ENCODE data around the gene CEP112. TPM values are rescaled to one million over a fixed set of nuclear protein-coding genes. Genes with fewer than 3 reads are reported as not detected.

The CEP112 gene
- polyA plus RNA-seq, 1 donor from 2014 or later = 6.0 TPM

GRCh38 chr17:66008680-66009079, 183.3 kb downstream of the CEP112 start:
- H3F3A ChIP-seq (ENCODE audit: insufficient read depth, low read length, poor library complexity, severe bottlenecking) = no peaks in the 10 kb centered on the region
- H3K27ac ChIP-seq (ENCODE audit: low read length) = no peak overlapping the region
- H4K20me1 ChIP-seq (ENCODE audit: insufficient read depth) = no peaks in the 10 kb centered on the region
- no peak overlapping the region for H3K4me2 ChIP-seq (ENCODE audit: low read length)
- H3K4me3 ChIP-seq (ENCODE audit: low read length) = no peak overlapping the region
- TF ChIP-seq MXI1 (conservative IDR thresholded peaks at IDR 0.05; ENCODE audit: poor library complexity, severe bottlenecking) (no peak), EZH2 (IDR thresholded peaks at IDR 0.05; ENCODE audit: borderline replicate concordance, insufficient read depth, low read length, poor library complexity, severe bottlenecking) (no peak), TAF1 (IDR thresholded peaks at IDR 0.05; ENCODE audit: low read depth) (no peak), RAD21 (conservative IDR thresholded peaks at IDR 0.05) (no peak), CTCF (IDR thresholded peaks at IDR 0.05; ENCODE audit: poor library complexity, severe bottlenecking) (no peak), EP300 (conservative IDR thresholded peaks at IDR 0.05; ENCODE audit: poor library complexity, severe bottlenecking) (no peak), SMC3 (conservative IDR thresholded peaks at IDR 0.05; ENCODE audit: poor library complexity) (no peak), POLR2AphosphoS5 (IDR thresholded peaks at IDR 0.05) (no peak)
- TF ChIP-seq, protein P1, sequence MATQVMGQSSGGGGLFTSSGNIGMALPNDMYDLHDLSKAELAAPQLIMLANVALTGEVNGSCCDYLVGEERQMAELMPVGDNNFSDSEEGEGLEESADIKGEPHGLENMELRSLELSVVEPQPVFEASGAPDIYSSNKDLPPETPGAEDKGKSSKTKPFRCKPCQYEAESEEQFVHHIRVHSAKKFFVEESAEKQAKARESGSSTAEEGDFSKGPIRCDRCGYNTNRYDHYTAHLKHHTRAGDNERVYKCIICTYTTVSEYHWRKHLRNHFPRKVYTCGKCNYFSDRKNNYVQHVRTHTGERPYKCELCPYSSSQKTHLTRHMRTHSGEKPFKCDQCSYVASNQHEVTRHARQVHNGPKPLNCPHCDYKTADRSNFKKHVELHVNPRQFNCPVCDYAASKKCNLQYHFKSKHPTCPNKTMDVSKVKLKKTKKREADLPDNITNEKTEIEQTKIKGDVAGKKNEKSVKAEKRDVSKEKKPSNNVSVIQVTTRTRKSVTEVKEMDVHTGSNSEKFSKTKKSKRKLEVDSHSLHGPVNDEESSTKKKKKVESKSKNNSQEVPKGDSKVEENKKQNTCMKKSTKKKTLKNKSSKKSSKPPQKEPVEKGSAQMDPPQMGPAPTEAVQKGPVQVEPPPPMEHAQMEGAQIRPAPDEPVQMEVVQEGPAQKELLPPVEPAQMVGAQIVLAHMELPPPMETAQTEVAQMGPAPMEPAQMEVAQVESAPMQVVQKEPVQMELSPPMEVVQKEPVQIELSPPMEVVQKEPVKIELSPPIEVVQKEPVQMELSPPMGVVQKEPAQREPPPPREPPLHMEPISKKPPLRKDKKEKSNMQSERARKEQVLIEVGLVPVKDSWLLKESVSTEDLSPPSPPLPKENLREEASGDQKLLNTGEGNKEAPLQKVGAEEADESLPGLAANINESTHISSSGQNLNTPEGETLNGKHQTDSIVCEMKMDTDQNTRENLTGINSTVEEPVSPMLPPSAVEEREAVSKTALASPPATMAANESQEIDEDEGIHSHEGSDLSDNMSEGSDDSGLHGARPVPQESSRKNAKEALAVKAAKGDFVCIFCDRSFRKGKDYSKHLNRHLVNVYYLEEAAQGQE (IDR thresholded peaks at IDR 0.05; ENCODE audit: borderline replicate concordance) = no peak
- no peaks in the 10 kb centered on the region for H3K79me2 ChIP-seq (replicated peaks; ENCODE audit: insufficient read depth, low read length)
- no peak overlapping the region for H2AFZ ChIP-seq (ENCODE audit: low read depth, low read length)
- H3K27me3 ChIP-seq (ENCODE audit: insufficient read depth, low read depth, low read length) = no peaks in the 10 kb centered on the region
- no peaks in the 10 kb centered on the region for H3K9me2 ChIP-seq (ENCODE audit: insufficient read depth, low read length)
- H3K9ac ChIP-seq (ENCODE audit: low read length) = no peak overlapping the region
- no peaks in the 10 kb centered on the region for H3K9me3 ChIP-seq (ENCODE audit: low read length)
- H3K36me3 ChIP-seq (ENCODE audit: insufficient read depth, low read length) = no peaks in the 10 kb centered on the region

- H3K4me3 ChIP-seq (ENCODE audit: low read length) = no peak overlapping the region
- no peaks in the 10 kb centered on the region for H3K9me3 ChIP-seq (ENCODE audit: low read length)
- no peaks in the 10 kb centered on the region for H3K79me2 ChIP-seq (replicated peaks; ENCODE audit: insufficient read depth, low read length)
- H3F3A ChIP-seq (ENCODE audit: insufficient read depth, low read length, poor library complexity, severe bottlenecking) = no peaks in the 10 kb centered on the region
- TF ChIP-seq TAF1 (IDR thresholded peaks at IDR 0.05; ENCODE audit: low read depth) = no peak
- TF ChIP-seq POLR2AphosphoS5 (IDR thresholded peaks at IDR 0.05) = no peak
- TF ChIP-seq, protein P1 (IDR thresholded peaks at IDR 0.05; ENCODE audit: borderline replicate concordance) = no peak
- no peak for TF ChIP-seq SMC3 (conservative IDR thresholded peaks at IDR 0.05; ENCODE audit: poor library complexity)
- TF ChIP-seq RAD21 (conservative IDR thresholded peaks at IDR 0.05) = no peak
- TF ChIP-seq CTCF (IDR thresholded peaks at IDR 0.05; ENCODE audit: poor library complexity, severe bottlenecking) = no peak
- TF ChIP-seq MXI1 (conservative IDR thresholded peaks at IDR 0.05; ENCODE audit: poor library complexity, severe bottlenecking) = no peak
- no peak for TF ChIP-seq EP300 (conservative IDR thresholded peaks at IDR 0.05; ENCODE audit: poor library complexity, severe bottlenecking)
- H3K36me3 ChIP-seq (ENCODE audit: insufficient read depth, low read length) = no peaks in the 10 kb centered on the region
- H3K4me2 ChIP-seq (ENCODE audit: low read length) = no peak overlapping the region
- no peaks in the 10 kb centered on the region for H3K9me2 ChIP-seq (ENCODE audit: insufficient read depth, low read length)
- H4K20me1 ChIP-seq (ENCODE audit: insufficient read depth) = no peaks in the 10 kb centered on the region
- no peak overlapping the region for H3K9ac ChIP-seq (ENCODE audit: low read length)
- no peak overlapping the region for H2AFZ ChIP-seq (ENCODE audit: low read depth, low read length)
- no peak overlapping the region for H3K27ac ChIP-seq (ENCODE audit: low read length)
- H3K27me3 ChIP-seq (ENCODE audit: insufficient read depth, low read depth, low read length) = no peaks in the 10 kb centered on the region
These were observed 185.3 kb downstream of the CEP112 start for GRCh38 chr17:66006654-66007053.

Data from neural cell (in vitro differentiated cells).